HCT116 (cell line): ENCODE results near the gene SCTR.

ENCODE experiments used
- ATF3 ChIP-seq: IDR thresholded peaks from 2 replicates; pipeline ENCODE4 v1.6.1; 2012
- CTCF ChIP-seq, 3 experiments: fragments of 200-600 bp in 1 of 3; sonication (generic) in 1 of 3; IDR thresholded peaks in 2 of 3; conservative IDR thresholded peaks in 1 of 3; 2 replicates each; pipeline ENCODE4 v1.5.1; 2012 to 2017; ENCODE audit warnings: low read depth in 2 of 3, low read length in 2 of 3, antibody characterized with exemption in 1 of 3, borderline replicate concordance in 1 of 3, control low read depth in 1 of 3, mild to moderate bottlenecking in 1 of 3, mixed read lengths in 1 of 3, mixed run types in 1 of 3, moderate library complexity in 1 of 3; ENCODE audit not compliant: insufficient read depth in 1 of 3
- EGR1 ChIP-seq: IDR thresholded peaks from 2 replicates; pipeline ENCODE4 v1.6.1; 2012; ENCODE audit warnings: low read depth
- EZH2phosphoT487 ChIP-seq: fragments of 200-600 bp; IDR thresholded peaks from 2 replicates; pipeline ENCODE4 v1.6.1; 2018; ENCODE audit warnings: antibody characterized with exemption, borderline replicate concordance
- JUND ChIP-seq: IDR thresholded peaks from 2 replicates; pipeline ENCODE4 v1.6.1; 2012
- POLR2A ChIP-seq: IDR thresholded peaks from 2 replicates; pipeline ENCODE4 v1.7.0; 2011; ENCODE audit warnings: borderline replicate concordance; ENCODE audit not compliant: insufficient read depth, insufficient read length; ENCODE audit errors: extremely low read depth
- POLR2AphosphoS5 ChIP-seq: IDR thresholded peaks from 2 replicates; pipeline ENCODE4 v1.6.1; 2011; ENCODE audit warnings: mild to moderate bottlenecking, low read depth, low read length, moderate library complexity
- RAD21 ChIP-seq: IDR thresholded peaks from 2 replicates; pipeline ENCODE4 v1.6.1; 2012; ENCODE audit warnings: low read depth, mild to moderate bottlenecking
- REST ChIP-seq: IDR thresholded peaks from 2 replicates; pipeline ENCODE4 v1.6.1; 2012; ENCODE audit warnings: low read depth
- YY1 ChIP-seq: IDR thresholded peaks from 2 replicates; pipeline ENCODE4 v1.6.1; 2011; ENCODE audit warnings: low read length, low read depth, moderate library complexity, mild to moderate bottlenecking; ENCODE audit not compliant: insufficient replicate concordance; ENCODE audit errors: extremely low read depth
- ZFX ChIP-seq: fragments of 450-650 bp; IDR thresholded peaks from 2 replicates; pipeline ENCODE4 v1.6.1; 2017
- ZNF274 ChIP-seq: fragments of 200-500 bp; sonication (Bioruptor generic); IDR thresholded peaks from 2 replicates; pipeline ENCODE4 v1.6.1; 2014; ENCODE audit warnings: mild to moderate bottlenecking, low read depth, low read length, inconsistent platforms

GRCh38 chr2:119483395-119483753, 40.9 kb downstream of the SCTR start:
- TF ChIP-seq EGR1 (no peak), RAD21 (no peak), POLR2AphosphoS5 (no peak), JUND (no peak), ZNF274 (no peak), CTCF (IDR thresholded peaks at IDR 0.05 in 2 of 3, conservative IDR thresholded peaks at IDR 0.05 in 1 of 3; ENCODE audit: borderline replicate concordance in 1 of 3, insufficient read depth in 1 of 3, low read depth in 2 of 3, low read length in 2 of 3) (no peak), POLR2A (no peak), YY1 (no peak), EZH2phosphoT487 (no peak), ZFX (no peak), ATF3 (no peak), REST (no peak)
